SW 1271 (cell line): ENCODE measurements around the gene ADAM11.
"Not testable (repeated sequence)": the region's sequence is repeated elsewhere in the genome, so short reads cannot be mapped to it uniquely, and the experiment has no call there.

Source experiments
- DNase-seq, 2 experiments: peaks; one replicate each; lab custom pipeline; 2025; lab: John Stamatoyannopoulos, UW

The ADAM11 gene, protein sequence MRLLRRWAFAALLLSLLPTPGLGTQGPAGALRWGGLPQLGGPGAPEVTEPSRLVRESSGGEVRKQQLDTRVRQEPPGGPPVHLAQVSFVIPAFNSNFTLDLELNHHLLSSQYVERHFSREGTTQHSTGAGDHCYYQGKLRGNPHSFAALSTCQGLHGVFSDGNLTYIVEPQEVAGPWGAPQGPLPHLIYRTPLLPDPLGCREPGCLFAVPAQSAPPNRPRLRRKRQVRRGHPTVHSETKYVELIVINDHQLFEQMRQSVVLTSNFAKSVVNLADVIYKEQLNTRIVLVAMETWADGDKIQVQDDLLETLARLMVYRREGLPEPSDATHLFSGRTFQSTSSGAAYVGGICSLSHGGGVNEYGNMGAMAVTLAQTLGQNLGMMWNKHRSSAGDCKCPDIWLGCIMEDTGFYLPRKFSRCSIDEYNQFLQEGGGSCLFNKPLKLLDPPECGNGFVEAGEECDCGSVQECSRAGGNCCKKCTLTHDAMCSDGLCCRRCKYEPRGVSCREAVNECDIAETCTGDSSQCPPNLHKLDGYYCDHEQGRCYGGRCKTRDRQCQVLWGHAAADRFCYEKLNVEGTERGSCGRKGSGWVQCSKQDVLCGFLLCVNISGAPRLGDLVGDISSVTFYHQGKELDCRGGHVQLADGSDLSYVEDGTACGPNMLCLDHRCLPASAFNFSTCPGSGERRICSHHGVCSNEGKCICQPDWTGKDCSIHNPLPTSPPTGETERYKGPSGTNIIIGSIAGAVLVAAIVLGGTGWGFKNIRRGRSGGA

GRCh38 chr17:44758414-44759085, at the start of gene ADAM11:
Gene ADAM11, plus strand, starts transcription at chr17:44758988. Its CDS starts 212 bp downstream, at chr17:44759200.
- no peak for DNase-seq

DNA sequence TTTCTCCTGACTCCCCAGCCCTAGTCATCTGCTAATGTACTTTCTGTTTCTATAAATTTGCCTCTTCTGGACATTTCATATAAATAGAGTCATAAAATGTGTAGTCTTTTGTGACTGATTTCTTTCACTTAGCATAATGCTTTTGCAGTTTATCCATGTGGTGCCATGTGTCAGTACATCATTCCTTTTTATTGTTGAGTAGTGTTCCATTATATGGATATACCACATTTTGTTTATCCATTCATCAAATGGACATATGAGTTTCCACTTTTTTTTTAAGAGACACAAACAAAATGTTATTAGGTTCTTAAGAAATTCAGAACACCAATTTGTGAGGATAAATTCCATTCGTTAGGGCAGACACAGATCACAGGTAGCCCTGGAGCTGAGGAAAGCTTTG, 39.3 kb upstream of the ADAM11 start:
- no peak for DNase-seq

DNA sequence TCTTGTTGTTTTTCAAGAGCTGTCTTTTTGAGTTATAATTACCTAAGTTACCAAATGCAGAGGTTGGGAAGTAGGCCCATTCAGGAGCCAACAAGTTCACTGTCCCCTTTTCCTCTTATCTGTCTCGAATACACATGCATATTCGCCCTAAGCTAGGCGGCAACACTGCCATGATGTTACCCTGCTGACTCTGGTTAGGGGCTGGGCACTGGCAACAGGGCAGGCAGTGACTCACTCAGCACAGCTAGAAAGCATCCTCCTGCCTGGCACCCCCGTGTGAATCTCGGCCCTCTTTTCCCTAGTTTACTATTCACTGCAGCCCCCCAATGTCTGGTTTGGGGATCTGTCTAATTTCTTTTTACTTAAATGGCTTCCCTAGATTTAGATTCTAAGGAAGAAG, 36.5 kb upstream of the ADAM11 start:
- DNase-seq = no peak

DNA sequence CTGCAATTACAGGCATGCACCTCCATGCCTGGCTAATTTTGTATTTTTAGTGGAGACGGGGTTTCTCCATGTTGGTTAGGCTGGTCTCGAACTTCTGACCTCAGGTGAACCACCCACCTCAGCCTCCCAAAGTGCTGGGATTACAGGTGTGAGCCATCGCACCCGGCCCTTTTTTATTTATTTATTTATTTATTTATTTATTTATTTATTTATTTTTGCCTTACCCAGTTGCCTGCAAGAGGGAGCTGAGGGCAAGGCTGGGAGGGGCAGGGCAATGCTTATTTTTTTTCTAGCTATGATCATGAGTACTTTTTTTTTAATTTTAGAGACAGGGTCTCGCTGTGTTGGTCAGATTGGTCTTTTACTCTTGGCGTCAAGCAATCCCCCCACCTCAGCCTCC, 32.7 kb upstream of the ADAM11 start:
- not testable (repeated sequence) for DNase-seq

DNA sequence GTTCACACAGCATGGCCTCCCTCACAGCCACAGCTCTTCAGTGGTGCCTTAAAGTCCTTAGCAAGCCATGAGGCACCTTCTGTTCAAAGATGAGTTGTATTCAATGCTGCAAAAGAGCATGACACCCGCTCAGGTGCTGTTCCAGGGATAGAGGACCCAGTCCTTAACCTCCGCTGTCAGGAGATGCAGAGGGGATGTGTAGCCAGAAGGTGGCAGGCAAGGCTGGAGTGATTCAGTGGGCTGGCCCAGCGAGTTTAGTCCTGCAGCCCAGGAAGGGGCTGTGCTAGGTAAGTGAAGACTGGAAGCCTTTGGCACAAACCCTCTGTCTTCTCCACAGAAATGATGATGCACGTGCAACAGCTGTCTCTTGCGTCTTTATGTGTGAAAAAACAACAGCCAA, 25.0 kb upstream of the ADAM11 start:
- peak in 1 of 2 experiments; percentile 14 for DNase-seq

- no peak for DNase-seq
These were observed 24.5 kb upstream of the ADAM11 start for GRCh38 chr17:44734272-44734671.

DNA sequence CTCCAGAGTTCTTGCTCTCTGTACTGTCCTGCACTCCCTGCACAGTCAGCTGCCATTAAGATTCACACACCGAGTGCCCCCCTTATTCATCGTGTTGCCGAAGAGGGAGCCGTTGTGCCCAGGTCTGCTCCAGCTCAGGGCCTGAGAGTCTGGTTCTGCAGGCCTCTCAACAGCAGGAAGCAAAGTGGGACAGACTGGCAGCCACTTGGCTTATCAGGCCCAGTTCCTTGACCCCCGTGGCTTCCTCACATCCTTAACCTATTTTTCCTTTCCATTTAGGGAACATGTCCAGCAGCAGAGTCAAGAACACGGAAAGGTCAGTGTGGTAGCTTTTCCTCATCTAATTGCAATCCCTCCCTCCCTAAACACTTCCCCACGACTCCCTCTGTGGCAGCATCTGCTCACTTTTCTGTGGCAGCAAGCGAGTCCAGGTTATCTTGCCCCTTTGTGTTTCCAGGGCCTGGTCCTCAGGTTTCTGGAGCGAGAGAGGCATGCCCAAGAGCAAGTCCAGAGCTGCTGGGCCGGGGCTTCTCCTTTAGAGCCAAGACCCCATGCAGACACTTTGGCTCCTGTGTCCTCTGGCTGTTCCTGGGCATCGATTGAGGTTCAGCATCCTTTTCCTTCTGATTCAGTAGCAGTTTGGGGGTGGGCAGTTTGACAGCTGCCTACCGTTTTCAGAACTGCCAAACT, 22.1 kb upstream of the ADAM11 start:
- no peak for DNase-seq

- DNase-seq = no peak
These were observed 20.4 kb upstream of the ADAM11 start for GRCh38 chr17:44738214-44738906.

- no peak for DNase-seq
These were observed 17.5 kb upstream of the ADAM11 start for GRCh38 chr17:44741316-44741715.

DNA sequence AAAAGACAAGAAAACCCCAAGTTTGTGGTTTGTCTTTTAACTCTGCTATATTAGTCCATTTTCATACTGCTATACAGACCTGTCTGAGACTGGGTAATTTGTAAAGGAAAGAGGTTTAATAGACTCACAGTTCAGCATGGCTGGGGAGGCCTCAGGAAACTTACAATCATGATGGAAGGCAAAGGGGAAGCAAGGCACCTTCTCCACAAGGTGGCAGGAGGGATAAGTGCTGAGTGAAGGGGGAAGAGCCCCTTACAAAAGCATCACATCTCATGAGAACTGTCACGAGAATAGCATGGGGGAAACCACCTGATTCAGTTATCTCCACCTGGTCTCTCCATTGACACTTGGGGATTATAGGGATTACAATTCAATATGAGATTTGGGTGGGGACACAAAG, 13.5 kb upstream of the ADAM11 start:
- DNase-seq = no peak

GRCh38 chr17:44745738-44746137, 13.1 kb upstream of the ADAM11 start:
- DNase-seq = not testable (repeated sequence)

- no peak for DNase-seq
These were observed 11.2 kb upstream of the ADAM11 start for GRCh38 chr17:44747566-44747965.

GRCh38 chr17:44749076-44749979, 9.5 kb upstream of the ADAM11 start:
- no peak for DNase-seq

DNA sequence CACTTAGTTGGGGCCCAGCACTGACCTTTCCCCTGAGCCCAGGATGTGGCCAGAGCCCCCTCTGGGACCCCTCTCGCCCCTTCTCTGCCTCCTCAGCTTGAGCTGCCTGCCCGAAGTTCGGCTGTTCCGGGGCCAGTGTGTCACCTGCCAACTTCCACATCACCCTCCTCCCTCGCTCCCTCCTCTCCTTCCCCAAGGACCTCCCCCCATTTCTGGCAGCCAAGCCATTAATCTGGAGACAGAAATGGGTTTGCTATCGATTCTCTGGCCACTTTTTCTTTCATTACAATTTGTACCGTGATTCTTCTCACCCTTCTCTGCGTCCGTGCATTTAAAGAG, 8.8 kb upstream of the ADAM11 start:
- DNase-seq = no peak

DNA sequence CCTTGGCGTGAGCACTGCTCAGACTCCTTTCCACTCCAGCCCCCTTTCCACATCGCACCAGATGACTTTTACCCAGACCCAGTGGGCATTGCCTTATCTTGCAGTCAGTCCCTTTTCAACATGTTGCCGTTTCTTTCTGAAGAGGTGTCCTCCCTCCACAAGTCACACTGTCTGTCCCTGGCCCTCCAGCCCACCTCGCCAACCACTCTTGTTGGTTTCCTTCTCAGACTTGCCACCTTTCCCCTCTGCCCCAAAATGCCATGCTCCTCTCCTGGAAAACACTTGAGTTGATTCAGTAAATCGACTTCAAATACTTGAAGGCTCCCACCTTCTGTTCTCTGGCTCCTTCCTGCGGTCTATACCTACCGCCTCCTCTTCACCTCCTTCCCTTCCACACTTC, 7.5 kb upstream of the ADAM11 start:
- no peak for DNase-seq

GRCh38 chr17:44751806-44752205, 7.0 kb upstream of the ADAM11 start:
- DNase-seq = no peak

DNA sequence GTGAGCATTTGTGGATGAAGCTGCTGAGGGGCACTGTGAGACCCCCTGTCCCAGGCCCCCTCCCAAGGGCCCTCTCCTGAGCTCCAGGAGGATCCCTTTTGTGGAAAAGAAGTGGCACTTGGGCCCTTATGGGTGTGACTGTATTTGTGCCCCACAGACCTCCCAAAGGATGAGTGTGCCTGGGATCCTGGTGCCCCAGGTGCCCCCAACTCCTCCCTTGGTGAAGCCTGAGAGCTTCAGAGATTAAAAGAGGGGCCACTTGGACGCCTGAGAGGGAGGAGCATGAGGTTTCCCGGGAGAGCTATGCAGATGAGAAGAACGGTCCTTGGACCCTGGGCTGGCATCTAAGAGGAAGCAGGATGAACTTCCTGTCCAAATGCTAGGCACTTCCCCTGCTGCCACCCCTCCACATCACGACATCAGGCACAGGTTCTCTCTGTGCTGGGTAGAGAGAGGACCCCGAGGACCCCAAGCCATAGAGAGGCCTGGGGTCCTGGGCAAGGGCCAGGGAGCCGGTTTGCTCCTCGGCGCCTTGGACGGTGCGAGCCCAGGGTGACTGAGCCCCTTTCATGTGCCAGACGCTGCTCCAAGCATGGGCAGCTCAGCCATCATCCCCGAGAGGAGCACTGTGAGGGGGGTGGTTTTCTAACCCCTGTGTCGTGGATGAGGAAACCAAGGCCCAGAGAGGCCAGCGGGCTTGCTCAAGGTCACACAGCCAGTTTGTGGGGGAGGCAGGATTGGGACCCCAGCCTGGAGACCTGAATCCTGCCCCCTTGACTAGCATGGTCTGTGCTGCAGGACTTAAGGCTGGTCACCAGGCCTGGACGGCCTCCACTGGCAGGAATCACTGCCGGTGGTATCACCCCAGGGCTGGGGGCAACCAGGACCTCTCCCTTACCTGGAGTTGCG, 5.6 kb upstream of the ADAM11 start:
- DNase-seq = no peak

- DNase-seq = no peak
These were observed 4.5 kb upstream of the ADAM11 start for GRCh38 chr17:44754276-44754675.

- not testable (repeated sequence) for DNase-seq
These were observed 3.6 kb upstream of the ADAM11 start for GRCh38 chr17:44755180-44755579.
